ENCODE data around the gene DIP2C. TPM values are rescaled to one million over a fixed set of nuclear protein-coding genes. Genes with fewer than 3 reads are reported as not detected.
"Not testable (repeated sequence)": the region's sequence is repeated elsewhere in the genome, so short reads cannot be mapped to it uniquely, and the experiment has no call there.

The DIP2C gene
- total and polyA plus RNA-seq, 3 donors from 2014 or later, result 14.9 to 43.4 (median 30.1) TPM

GRCh38 chr10:650441-650851 lies 39.0 kb downstream of the DIP2C start:
- WGBS, 2 donors, result 53 to 60% methylated on average over 2 to 10 of the region's 10 CpGs
- Histone ChIP-seq H3K4me1 (peaks cover 10% of the 10 kb centered on the region), H3K9me3 (no peaks in the 10 kb centered on the region), H3K27ac (peak overlapping the region; percentile 15 to 62), H3K36me3 (ENCODE audit: low read depth, missing control alignments) (no peaks in the 10 kb centered on the region), H3K4me3 (no peak overlapping the region), H3K27me3 (no peaks in the 10 kb centered on the region)
- TF ChIP-seq CTCF (IDR thresholded peaks at IDR 0.05) (no peak), POLR2A (IDR thresholded peaks at IDR 0.05) (no peak)
- DNase-seq, result no peak
- intact Hi-C loops (cut with DNase I; ENCODE audit: low total_unique reads), result no loop called here

GRCh38 chr10:649798-650440 lies 39.5 kb downstream of the DIP2C start:
- 48 to 81% methylated on average over 9 to 24 of the region's 24 CpGs for WGBS, 2 donors
- H3K4me3 ChIP-seq, result no peak overlapping the region
- peaks cover 10% of the 10 kb centered on the region for H3K4me1 ChIP-seq
- TF ChIP-seq CTCF (IDR thresholded peaks at IDR 0.05) (no peak), POLR2A (IDR thresholded peaks at IDR 0.05) (no peak)
- intact Hi-C loops (cut with DNase I; ENCODE audit: low total_unique reads), result no loop called here
- no peaks in the 10 kb centered on the region for H3K36me3 ChIP-seq (ENCODE audit: low read depth, missing control alignments)
- H3K27me3 ChIP-seq, result no peaks in the 10 kb centered on the region
- DNase-seq, result no peak
- peak overlapping the region; percentile 15 to 62 for H3K27ac ChIP-seq
- no peaks in the 10 kb centered on the region for H3K9me3 ChIP-seq

GRCh38 chr10:649445-649797 lies 40.0 kb downstream of the DIP2C start:
- whole genome bisulfite sequencing, 2 donors, result 65 to 68% methylated on average over 4 of the region's 4 CpGs
- H3K27me3 ChIP-seq, result no peaks in the 10 kb centered on the region
- H3K4me3 ChIP-seq, result no peak overlapping the region
- peak overlapping the region in 1 of 2 donors; percentile 62 for H3K27ac ChIP-seq
- H3K9me3 ChIP-seq, result no peaks in the 10 kb centered on the region
- H3K36me3 ChIP-seq (ENCODE audit: low read depth, missing control alignments), result no peaks in the 10 kb centered on the region
- intact Hi-C loops (cut with DNase I; ENCODE audit: low total_unique reads), result no loop called here
- no peak for TF ChIP-seq CTCF (IDR thresholded peaks at IDR 0.05)
- no peak for TF ChIP-seq POLR2A (IDR thresholded peaks at IDR 0.05)
- DNase-seq, result no peak
- peaks cover 8% of the 10 kb centered on the region for H3K4me1 ChIP-seq

GRCh38 chr10:647019-647418 lies 42.4 kb downstream of the DIP2C start:
- H3K9me3 ChIP-seq; H3K4me3 ChIP-seq; H3K27me3 ChIP-seq; DNase-seq; H3K27ac ChIP-seq; H3K36me3 ChIP-seq (ENCODE audit: low read depth, missing control alignments); H3K4me1 ChIP-seq; intact Hi-C loops (cut with DNase I; ENCODE audit: low total_unique reads): not testable (repeated sequence)
- 91 to 94% methylated on average over 15 of the region's 15 CpGs for WGBS, 2 donors

GRCh38 chr10:646118-646524 lies 43.3 kb downstream of the DIP2C start:
- H3K36me3 ChIP-seq (ENCODE audit: low read depth, missing control alignments), result no peaks in the 10 kb centered on the region
- DNase-seq, result no peak
- H3K4me3 ChIP-seq, result no peak overlapping the region
- H3K27ac ChIP-seq, result no peak overlapping the region
- no peak for TF ChIP-seq CTCF (IDR thresholded peaks at IDR 0.05)
- TF ChIP-seq POLR2A (IDR thresholded peaks at IDR 0.05), result no peak
- no peaks in the 10 kb centered on the region for H3K9me3 ChIP-seq
- no peaks in the 10 kb centered on the region for H3K27me3 ChIP-seq
- intact Hi-C loops (cut with DNase I; ENCODE audit: low total_unique reads), result no loop called here
- 89 to 90% methylated on average over 13 to 14 of the region's 14 CpGs for WGBS, 2 donors
- no peaks in the 10 kb centered on the region for H3K4me1 ChIP-seq

Data from testis (tissue), 3 donors.